Mammary epithelial cell (primary cell): ENCODE measurements around the gene ZNF460.

ENCODE experiments used
- EZH2 ChIP-seq: IDR thresholded peaks from 2 replicates; pipeline ENCODE4 v1.6.1; 2012; ENCODE audit warnings: low read length, inconsistent platforms, borderline replicate concordance
- TF ChIP-seq, protein P1 (sequence below), 2 donors: IDR thresholded peaks in 1 of 2; conservative IDR thresholded peaks in 1 of 2; 2 replicates each; pipeline ENCODE4 v1.5.1; 2011 to 2012; ENCODE audit warnings: inconsistent platforms in 2 of 2, low read length in 2 of 2, mild to moderate bottlenecking in 2 of 2, control low read depth in 1 of 2, low read depth in 1 of 2; ENCODE audit not compliant: insufficient read depth in 1 of 2; ENCODE audit errors: extremely low read depth in 1 of 2

DNA sequence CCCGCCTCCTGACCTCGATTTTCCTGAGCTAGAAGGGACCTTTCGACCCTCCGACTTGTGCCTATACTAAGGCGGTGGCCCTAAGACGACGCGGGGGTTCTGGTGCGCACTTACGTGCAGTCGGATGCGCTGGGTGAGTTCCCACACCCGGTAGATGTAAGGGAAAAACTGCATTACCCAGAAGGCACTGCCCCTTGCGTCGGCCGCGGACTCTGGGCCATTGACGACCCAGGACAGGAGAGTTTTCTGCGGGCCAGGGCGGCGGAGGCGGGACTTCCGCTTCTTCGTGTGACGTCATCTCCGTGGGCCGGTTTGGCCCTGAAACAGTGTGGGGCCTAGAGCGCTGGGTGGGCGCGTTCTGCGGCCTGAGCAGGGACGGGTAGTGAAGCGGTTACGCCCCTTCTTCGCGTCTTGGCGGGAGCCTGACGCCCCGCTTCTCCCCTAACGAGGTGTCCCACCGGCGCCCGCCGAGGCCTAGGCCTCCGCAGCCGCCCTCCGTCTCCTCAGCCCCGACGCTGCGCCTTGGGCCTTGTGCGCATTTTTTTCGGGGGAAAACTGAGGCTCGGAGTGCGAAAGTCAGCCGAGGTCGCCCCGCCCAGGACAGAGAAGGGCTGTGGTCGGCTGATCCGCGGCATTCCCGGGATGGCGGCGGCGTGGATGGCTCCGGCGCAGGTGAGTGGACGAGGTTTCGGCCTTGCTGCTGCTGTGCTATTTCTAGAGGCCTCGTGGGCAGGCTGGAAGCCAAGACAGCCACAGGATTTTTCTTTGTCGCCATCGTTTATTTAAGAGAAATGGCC lies at the start of gene ZNF460:
- TF ChIP-seq, protein P1, sequence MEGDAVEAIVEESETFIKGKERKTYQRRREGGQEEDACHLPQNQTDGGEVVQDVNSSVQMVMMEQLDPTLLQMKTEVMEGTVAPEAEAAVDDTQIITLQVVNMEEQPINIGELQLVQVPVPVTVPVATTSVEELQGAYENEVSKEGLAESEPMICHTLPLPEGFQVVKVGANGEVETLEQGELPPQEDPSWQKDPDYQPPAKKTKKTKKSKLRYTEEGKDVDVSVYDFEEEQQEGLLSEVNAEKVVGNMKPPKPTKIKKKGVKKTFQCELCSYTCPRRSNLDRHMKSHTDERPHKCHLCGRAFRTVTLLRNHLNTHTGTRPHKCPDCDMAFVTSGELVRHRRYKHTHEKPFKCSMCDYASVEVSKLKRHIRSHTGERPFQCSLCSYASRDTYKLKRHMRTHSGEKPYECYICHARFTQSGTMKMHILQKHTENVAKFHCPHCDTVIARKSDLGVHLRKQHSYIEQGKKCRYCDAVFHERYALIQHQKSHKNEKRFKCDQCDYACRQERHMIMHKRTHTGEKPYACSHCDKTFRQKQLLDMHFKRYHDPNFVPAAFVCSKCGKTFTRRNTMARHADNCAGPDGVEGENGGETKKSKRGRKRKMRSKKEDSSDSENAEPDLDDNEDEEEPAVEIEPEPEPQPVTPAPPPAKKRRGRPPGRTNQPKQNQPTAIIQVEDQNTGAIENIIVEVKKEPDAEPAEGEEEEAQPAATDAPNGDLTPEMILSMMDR (conservative IDR thresholded peaks at IDR 0.05 in 1 of 2, IDR thresholded peaks at IDR 0.05 in 1 of 2; ENCODE audit: extremely low read depth in 1 of 2, insufficient read depth in 1 of 2, low read depth in 1 of 2, low read length in 2 of 2): no peak
- no peak for TF ChIP-seq EZH2
